ENCODE results near the gene DUOX1.
"Not testable (repeated sequence)": the region's sequence is repeated elsewhere in the genome, so short reads cannot be mapped to it uniquely, and the experiment has no call there.

Gene DUOX1

GRCh38 chr15:45129651-45130129 lies at the start of gene DUOX1, which contains the start of gene DUOXA1:
Gene DUOX1 (plus strand): TSS chr15:45129994. CDS start chr15:45131967, 1,973 bp downstream.
Gene DUOXA1 (minus strand): TSS chr15:45129879. CDS start chr15:45123014, 6,865 bp downstream.
- ATAC-seq = peak; percentile 32
- H3K9me3 Mint-ChIP-seq = no peaks in the 10 kb centered on the region
- H3K36me3 Mint-ChIP-seq = no peaks in the 10 kb centered on the region
- peaks cover 14% of the 10 kb centered on the region for H3K4me1 Mint-ChIP-seq
- no peak within 1 kb of the TSS for H3K27ac Mint-ChIP-seq
- H3K27me3 Mint-ChIP-seq = peaks cover 82% of the 10 kb centered on the region
- peak within 1 kb of the TSS; percentile 27 for H3K4me3 Mint-ChIP-seq

DNA sequence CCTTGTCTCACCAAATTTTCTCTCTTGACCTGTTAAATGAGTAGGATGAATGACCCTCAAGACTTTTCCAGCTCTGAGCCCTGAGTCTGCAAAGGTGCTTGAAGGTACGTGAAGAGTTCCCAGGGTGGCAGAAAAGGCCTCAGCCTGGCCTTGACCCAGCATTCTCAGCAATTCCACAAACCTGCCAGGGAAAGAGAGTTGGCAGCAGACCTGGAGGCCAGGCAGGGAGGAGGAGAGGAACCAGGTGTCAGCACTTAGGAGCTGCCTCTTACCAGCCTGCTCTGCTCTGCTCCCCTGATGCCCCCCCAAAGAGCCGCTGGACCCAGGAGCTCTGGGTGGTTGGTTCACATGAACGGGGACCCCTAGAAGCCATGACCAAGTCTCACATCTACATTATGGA lies 49.2 kb upstream of the DUOX1 start:
- H3K27me3 Mint-ChIP-seq = peaks cover 12% of the 10 kb centered on the region
- not testable (repeated sequence) for H3K4me1 Mint-ChIP-seq, H3K36me3 Mint-ChIP-seq, H3K4me3 Mint-ChIP-seq, H3K9me3 Mint-ChIP-seq, ATAC-seq, H3K27ac Mint-ChIP-seq

GRCh38 chr15:45082412-45082811 lies 47.4 kb upstream of the DUOX1 start:
- H3K4me1 Mint-ChIP-seq, H3K27ac Mint-ChIP-seq, ATAC-seq, H3K9me3 Mint-ChIP-seq, H3K36me3 Mint-ChIP-seq, H3K4me3 Mint-ChIP-seq: not testable (repeated sequence)
- peaks cover 20% of the 10 kb centered on the region for H3K27me3 Mint-ChIP-seq

- Mint-ChIP-seq H3K9me3 (no peaks in the 10 kb centered on the region), H3K36me3 (no peaks in the 10 kb centered on the region), H3K27me3 (peaks cover 20% of the 10 kb centered on the region), H3K4me1 (no peaks in the 10 kb centered on the region), H3K4me3 (no peak overlapping the region), H3K27ac (no peak overlapping the region)
- no peak for ATAC-seq
Observed at GRCh38 chr15:45083223-45083622, 46.6 kb upstream of the DUOX1 start.

DNA sequence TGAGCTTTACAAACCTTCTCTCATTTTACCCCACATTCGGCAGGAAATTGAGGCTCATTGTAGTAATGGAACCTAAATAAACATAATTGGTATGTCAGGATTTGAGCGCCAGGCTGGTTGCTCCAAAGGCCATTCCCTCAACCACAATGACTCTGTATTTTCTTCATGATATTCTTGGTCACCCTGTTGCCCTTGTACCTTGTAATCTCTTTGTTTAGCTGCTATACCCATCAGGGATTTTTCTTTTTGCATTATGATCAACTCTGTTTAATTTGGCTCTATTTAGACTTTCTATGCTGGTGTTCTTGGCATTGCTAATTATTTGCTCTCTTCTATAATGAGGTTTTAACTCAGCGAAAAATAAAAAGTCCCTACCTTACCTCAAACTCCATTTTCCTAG lies 45.6 kb upstream of the DUOX1 start:
- peaks cover 20% of the 10 kb centered on the region for H3K27me3 Mint-ChIP-seq
- no peaks in the 10 kb centered on the region for H3K36me3 Mint-ChIP-seq
- no peak for ATAC-seq
- no peak overlapping the region for H3K27ac Mint-ChIP-seq
- H3K9me3 Mint-ChIP-seq = no peaks in the 10 kb centered on the region
- no peaks in the 10 kb centered on the region for H3K4me1 Mint-ChIP-seq
- H3K4me3 Mint-ChIP-seq = no peak overlapping the region

GRCh38 chr15:45087513-45087912 lies 42.3 kb upstream of the DUOX1 start:
- no peak overlapping the region for H3K27ac Mint-ChIP-seq
- H3K27me3 Mint-ChIP-seq = peaks cover 41% of the 10 kb centered on the region
- H3K4me3 Mint-ChIP-seq = no peak overlapping the region
- no peaks in the 10 kb centered on the region for H3K4me1 Mint-ChIP-seq
- no peak for ATAC-seq
- no peaks in the 10 kb centered on the region for H3K36me3 Mint-ChIP-seq
- H3K9me3 Mint-ChIP-seq = no peaks in the 10 kb centered on the region

GRCh38 chr15:45088801-45089711 lies 40.7 kb upstream of the DUOX1 start:
- Mint-ChIP-seq H3K4me3 (no peak overlapping the region), H3K36me3 (no peaks in the 10 kb centered on the region), H3K4me1 (no peaks in the 10 kb centered on the region), H3K27ac (no peak overlapping the region), H3K9me3 (peaks cover 3% of the 10 kb centered on the region), H3K27me3 (peaks cover 42% of the 10 kb centered on the region)
- no peak for ATAC-seq

GRCh38 chr15:45089712-45090373 lies 40.0 kb upstream of the DUOX1 start:
- H3K4me3 Mint-ChIP-seq = no peak overlapping the region
- ATAC-seq = no peak
- no peaks in the 10 kb centered on the region for H3K36me3 Mint-ChIP-seq
- H3K27me3 Mint-ChIP-seq = peaks cover 41% of the 10 kb centered on the region
- H3K4me1 Mint-ChIP-seq = no peaks in the 10 kb centered on the region
- H3K27ac Mint-ChIP-seq = no peak overlapping the region
- H3K9me3 Mint-ChIP-seq = peaks cover 3% of the 10 kb centered on the region

GRCh38 chr15:45091161-45091560 lies 38.6 kb upstream of the DUOX1 start:
- H3K36me3 Mint-ChIP-seq = no peaks in the 10 kb centered on the region
- peaks cover 41% of the 10 kb centered on the region for H3K27me3 Mint-ChIP-seq
- peaks cover 3% of the 10 kb centered on the region for H3K9me3 Mint-ChIP-seq
- H3K27ac Mint-ChIP-seq = no peak overlapping the region
- no peak for ATAC-seq
- no peaks in the 10 kb centered on the region for H3K4me1 Mint-ChIP-seq
- H3K4me3 Mint-ChIP-seq = no peak overlapping the region

GRCh38 chr15:45091576-45091975 lies 38.2 kb upstream of the DUOX1 start:
- Mint-ChIP-seq H3K27ac (no peak overlapping the region), H3K36me3 (no peaks in the 10 kb centered on the region), H3K9me3 (peaks cover 3% of the 10 kb centered on the region), H3K4me1 (no peaks in the 10 kb centered on the region), H3K27me3 (peaks cover 41% of the 10 kb centered on the region), H3K4me3 (no peak overlapping the region)
- no peak for ATAC-seq

- H3K9me3 Mint-ChIP-seq = peaks cover 3% of the 10 kb centered on the region
- H3K4me1 Mint-ChIP-seq = no peaks in the 10 kb centered on the region
- no peak for ATAC-seq
- no peak overlapping the region for H3K27ac Mint-ChIP-seq
- no peaks in the 10 kb centered on the region for H3K36me3 Mint-ChIP-seq
- peaks cover 33% of the 10 kb centered on the region for H3K27me3 Mint-ChIP-seq
- H3K4me3 Mint-ChIP-seq = no peak overlapping the region
Observed at GRCh38 chr15:45093013-45093412, 36.8 kb upstream of the DUOX1 start.

- no peaks in the 10 kb centered on the region for H3K4me1 Mint-ChIP-seq
- ATAC-seq = no peak
- peaks cover 33% of the 10 kb centered on the region for H3K27me3 Mint-ChIP-seq
- no peak overlapping the region for H3K4me3 Mint-ChIP-seq
- no peak overlapping the region for H3K27ac Mint-ChIP-seq
- no peaks in the 10 kb centered on the region for H3K36me3 Mint-ChIP-seq
- H3K9me3 Mint-ChIP-seq = peaks cover 3% of the 10 kb centered on the region
Observed at GRCh38 chr15:45093622-45094357, 36.0 kb upstream of the DUOX1 start.

DNA sequence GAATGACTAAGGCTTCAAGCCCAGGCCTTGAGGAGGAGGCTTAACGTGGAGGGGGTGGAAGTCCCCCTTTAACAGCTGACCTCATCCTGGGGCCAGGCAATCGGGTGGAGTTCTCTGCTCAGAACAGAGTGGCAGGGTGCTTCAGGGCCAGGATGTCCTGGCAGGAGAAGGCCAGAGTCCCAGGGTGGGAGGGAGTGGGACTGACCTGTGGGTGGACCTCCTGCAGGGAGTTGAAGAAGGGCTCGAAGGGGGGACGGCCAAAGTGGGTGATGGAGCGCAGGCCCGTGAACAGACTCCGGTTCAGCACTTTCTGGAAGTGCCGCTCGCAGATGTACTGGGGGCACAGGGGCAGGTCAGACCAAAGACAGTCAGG lies 35.5 kb upstream of the DUOX1 start:
- Mint-ChIP-seq H3K9me3 (peaks cover 3% of the 10 kb centered on the region), H3K36me3 (no peaks in the 10 kb centered on the region), H3K4me1 (no peaks in the 10 kb centered on the region), H3K4me3 (no peak overlapping the region), H3K27ac (no peak overlapping the region), H3K27me3 (peaks cover 36% of the 10 kb centered on the region)
- ATAC-seq = peak; percentile 26

DNA sequence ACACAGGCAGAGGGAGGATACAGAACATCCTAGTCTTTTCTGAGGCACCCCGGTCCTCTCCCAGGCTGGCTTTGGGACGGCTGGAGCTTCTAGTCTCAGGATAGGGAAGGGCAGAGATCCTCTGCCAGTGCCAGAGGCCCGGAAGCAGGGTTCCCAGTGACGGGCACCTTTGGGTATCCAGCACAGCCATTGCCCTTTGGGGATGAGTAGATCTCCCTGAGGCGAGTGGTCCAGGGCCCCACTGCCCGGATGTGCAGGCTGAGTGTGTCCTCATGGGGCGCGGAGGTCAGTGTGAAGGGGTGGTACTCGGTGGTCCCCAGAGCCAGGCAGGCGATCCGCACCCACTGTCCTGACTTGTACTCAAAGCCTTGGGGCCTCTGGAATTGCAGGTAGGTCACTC lies 34.1 kb upstream of the DUOX1 start:
- H3K9me3 Mint-ChIP-seq = peaks cover 3% of the 10 kb centered on the region
- H3K27ac Mint-ChIP-seq = no peak overlapping the region
- H3K4me3 Mint-ChIP-seq = no peak overlapping the region
- ATAC-seq = no peak
- H3K4me1 Mint-ChIP-seq = no peaks in the 10 kb centered on the region
- H3K36me3 Mint-ChIP-seq = no peaks in the 10 kb centered on the region
- H3K27me3 Mint-ChIP-seq = peaks cover 41% of the 10 kb centered on the region

DNA sequence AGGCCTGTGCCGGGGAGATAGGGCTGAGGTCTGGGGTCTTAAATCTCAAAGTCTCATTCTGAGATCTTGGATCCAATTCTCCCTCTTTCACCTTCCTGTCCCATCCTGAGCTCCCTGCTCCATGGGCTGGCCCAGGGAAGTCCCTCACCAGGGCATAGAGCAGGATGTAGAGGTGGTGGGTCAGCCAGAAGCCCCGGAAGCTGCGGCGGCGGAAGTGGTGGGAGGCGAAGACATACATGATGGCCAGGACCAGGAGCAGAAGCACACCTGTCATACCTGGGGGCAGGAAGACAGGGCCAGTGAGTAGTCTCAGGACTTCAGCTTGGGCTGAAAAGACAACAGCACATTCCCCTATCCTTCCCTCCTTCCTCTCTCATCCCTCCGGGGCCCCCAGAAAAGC lies 32.3 kb upstream of the DUOX1 start:
- no peak overlapping the region for H3K4me3 Mint-ChIP-seq
- no peak for ATAC-seq
- H3K4me1 Mint-ChIP-seq = no peaks in the 10 kb centered on the region

More for the DNA sequence above, 32.3 kb upstream of the DUOX1 start:
- Mint-ChIP-seq H3K27me3 (peaks cover 36% of the 10 kb centered on the region), H3K27ac (no peak overlapping the region), H3K9me3 (peaks cover 3% of the 10 kb centered on the region), H3K36me3 (no peaks in the 10 kb centered on the region)
